ENCODE measurements around the gene MIS12.
A peak's percentile ranks its signal among the peaks of the same experiment; 100 is the strongest.

The MIS12 gene

DNA sequence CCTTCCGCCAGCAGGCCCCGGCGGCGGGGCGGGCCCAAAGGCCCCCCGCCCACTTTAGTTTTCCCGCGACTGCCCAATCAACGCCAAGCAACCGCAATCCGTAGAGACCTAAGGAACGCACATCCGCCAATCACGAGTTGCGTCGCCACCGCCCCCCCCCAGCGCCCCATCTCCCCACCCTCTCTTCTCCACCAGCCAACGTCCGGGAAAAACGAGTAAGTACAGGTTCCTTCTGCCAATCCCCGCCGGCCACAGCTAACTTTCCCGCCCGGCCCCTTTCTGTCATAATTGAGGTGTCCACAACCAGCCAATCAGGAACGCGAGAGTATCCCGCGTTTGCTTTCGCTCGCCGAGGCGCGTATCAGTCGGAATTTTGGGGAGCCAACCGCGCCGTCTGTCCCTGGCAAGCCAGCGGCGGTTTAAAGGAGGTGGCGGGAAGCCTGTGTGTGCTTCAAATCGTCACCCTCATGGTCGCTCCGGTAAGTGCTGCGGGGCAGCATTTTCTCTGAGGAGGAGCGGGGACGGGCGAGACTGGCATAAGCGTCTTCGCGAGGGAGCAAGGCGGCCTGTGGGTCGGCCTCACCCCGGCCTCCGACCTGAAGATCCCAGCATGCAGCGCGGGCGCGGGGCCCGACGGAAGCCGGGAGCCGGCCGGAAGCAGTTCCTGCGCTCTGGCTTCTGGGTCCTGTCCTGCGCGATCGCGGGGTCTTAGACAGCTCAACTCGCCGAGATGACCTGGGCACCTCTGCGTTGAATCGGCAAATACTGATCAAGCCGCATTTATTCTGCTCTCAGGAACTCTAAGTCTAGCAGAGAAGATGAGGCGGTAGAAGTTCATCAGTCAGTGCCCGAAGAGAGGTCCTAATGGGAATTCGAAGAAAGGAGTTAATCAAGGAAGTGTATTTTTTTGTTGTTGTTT lies at the start of gene MIS12:
Gene MIS12, plus strand, starts transcription at position 361 of the 919 bp plus-strand sequence. CDS start 2,297 bp downstream, outside the sequence.
- DNase-seq = peak; percentile 100

DNA sequence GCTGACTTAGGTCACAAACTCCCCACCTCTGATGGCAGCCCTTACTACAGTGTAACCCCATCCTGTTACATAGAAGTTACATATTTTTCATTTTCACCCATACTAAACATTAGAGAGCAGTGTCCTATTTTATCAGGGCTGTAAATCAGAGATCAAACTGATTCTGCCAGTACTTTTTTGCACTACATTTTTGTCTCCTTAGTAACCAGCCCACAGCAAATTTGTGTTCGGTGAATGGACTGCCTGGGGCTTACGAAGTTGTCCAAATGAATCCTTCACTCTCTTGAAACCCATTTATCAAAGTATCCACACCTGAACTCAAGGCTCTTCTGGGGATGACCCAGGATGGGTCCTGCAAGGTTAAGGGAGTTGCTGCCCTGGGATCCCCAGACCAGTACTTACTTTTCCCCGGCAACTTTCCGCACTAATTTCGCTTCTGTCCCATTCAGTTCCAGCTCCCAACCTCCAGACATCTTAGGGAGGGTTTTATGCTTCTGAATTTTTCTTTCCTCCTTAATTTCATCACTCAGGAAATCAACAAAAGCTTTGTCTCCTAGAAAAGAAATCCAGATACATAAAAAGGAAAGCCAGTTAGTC lies 48.5 kb upstream of the MIS12 start:
- DNase-seq = no peak

DNA sequence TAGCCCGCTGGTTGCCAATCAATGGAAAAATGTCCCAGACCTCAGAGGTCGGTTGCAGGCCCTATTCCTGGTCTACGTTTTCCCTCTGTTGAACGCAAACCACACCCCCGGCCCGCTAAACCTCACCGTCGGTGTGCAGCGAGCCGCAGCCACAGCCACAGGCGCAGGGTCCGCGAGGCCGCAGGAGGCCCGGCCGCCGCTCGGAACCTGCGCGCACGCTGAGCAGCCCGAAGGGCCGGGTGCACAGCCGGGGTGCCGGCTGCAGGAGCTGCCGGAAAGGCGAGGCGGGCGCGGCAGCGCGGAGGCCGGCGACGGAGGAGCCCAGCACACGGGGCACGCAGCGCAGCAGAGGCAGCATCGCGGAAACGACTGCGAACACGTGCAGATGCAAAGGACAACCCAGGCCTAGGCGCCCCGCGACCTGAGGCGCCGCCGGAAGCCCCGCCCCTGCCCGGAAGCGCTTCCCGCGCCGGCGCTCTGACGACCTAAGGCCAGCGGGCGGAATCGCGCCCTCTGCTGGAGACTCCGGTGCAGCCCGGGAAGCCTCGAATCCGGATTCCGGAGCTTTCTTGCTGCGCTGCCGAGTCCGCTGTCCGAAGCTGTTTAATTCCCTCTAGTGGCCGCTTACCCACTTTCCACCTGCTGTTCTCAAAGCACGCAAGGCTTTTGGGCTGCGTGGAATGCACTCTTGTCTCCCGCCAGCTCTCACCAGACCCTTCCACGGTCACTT lies 47.5 kb upstream of the MIS12 start, which contains the start of gene C1QBP:
Gene C1QBP, minus strand, starts transcription at position 440 of the 730 bp plus-strand sequence. Its CDS starts 82 bp downstream, at position 358.
- DNase-seq = peak; percentile 93

DNA sequence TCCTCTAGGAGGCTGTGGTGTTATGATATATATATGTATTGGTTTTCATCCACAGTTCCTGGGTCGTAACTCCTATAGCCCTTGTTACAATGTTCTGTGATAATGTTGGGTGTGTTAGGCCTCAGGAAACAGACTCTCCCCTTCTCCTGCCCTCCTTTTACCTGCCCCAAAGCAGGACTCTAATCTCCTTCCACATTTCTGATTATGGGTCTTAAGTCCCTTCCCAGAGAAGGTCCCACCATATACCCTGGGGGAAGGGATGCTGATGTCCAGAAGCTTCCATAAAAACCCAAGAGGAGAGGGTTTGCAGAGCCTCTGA lies 47.0 kb upstream of the MIS12 start:
- no peak for DNase-seq

DNA sequence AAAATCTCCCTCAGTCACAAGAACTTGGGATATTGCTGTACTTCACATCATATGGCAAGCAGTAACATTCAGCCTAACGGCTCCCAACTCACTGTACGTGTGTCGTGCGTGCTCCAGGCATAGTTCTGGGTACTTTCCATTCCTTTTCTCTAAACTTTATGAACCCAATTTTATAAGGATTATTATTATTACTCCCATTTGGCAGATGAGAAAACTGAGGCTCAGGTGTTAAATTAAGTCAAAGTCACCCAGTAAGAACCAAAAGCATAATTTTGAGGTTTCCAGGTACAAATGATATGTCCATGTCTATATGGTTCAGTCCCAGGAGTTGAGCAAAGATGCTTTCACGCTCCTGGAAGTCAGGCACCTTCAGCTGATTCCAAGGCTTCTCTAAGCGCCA lies 42.6 kb upstream of the MIS12 start:
- no peak for DNase-seq

- DNase-seq = no peak
Observed at GRCh38 chr17:5444209-5444608, 42.2 kb upstream of the MIS12 start.

DNA sequence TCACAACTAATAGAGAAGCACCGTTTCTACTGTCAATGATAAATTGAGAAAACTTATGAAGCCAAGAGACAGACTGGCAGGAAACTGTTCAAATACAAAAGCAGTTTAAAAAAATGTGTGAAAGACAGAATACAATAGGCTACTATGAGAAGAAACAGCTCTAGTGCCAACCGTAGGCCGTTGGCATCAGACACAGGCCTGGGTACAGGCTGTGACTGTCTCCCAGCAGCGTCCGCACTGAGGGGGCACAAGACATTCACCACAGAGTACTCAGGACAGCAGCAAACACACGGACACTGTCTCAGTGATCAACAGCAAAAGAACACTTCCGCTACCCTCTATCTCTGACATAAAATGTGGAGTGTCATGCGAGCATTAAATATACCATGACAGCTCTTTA lies 39.6 kb upstream of the MIS12 start:
- no peak for DNase-seq

GRCh38 chr17:5464717-5465507 lies 21.5 kb upstream of the MIS12 start:
- no peak for DNase-seq

GRCh38 chr17:5466295-5466694 lies 20.1 kb upstream of the MIS12 start:
- no peak for DNase-seq

GRCh38 chr17:5467416-5467815 lies 18.9 kb upstream of the MIS12 start:
- DNase-seq = no peak

- DNase-seq = no peak
Observed at GRCh38 chr17:5468075-5468473, 18.3 kb upstream of the MIS12 start.

GRCh38 chr17:5472511-5472910 lies 13.9 kb upstream of the MIS12 start:
- DNase-seq = no peak

- DNase-seq = no peak
Observed at GRCh38 chr17:5473906-5474305, 12.5 kb upstream of the MIS12 start.

- no peak for DNase-seq
Observed at GRCh38 chr17:5478992-5479391, 7.4 kb upstream of the MIS12 start.

GRCh38 chr17:5480962-5481361 lies 5.4 kb upstream of the MIS12 start:
- no peak for DNase-seq

DNA sequence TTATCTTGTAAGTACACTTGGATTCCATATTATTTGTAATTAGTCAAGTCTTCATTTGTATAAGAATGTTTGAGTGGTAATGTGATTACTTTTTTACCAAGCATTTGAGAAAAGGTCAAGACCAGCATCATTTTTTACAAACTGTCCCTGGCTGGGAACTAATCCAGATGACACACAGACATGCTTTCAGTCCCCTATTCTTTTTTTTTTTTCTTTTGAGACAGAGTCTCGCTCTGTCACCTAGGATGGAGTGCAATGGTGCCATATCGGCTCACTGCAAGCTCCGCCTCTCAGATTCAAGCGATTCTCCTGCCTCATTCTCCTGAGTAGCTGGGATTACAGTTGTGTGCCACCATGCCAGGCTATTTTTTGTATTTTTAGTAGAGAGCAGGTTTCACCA lies 4.9 kb upstream of the MIS12 start:
- no peak for DNase-seq

DNA sequence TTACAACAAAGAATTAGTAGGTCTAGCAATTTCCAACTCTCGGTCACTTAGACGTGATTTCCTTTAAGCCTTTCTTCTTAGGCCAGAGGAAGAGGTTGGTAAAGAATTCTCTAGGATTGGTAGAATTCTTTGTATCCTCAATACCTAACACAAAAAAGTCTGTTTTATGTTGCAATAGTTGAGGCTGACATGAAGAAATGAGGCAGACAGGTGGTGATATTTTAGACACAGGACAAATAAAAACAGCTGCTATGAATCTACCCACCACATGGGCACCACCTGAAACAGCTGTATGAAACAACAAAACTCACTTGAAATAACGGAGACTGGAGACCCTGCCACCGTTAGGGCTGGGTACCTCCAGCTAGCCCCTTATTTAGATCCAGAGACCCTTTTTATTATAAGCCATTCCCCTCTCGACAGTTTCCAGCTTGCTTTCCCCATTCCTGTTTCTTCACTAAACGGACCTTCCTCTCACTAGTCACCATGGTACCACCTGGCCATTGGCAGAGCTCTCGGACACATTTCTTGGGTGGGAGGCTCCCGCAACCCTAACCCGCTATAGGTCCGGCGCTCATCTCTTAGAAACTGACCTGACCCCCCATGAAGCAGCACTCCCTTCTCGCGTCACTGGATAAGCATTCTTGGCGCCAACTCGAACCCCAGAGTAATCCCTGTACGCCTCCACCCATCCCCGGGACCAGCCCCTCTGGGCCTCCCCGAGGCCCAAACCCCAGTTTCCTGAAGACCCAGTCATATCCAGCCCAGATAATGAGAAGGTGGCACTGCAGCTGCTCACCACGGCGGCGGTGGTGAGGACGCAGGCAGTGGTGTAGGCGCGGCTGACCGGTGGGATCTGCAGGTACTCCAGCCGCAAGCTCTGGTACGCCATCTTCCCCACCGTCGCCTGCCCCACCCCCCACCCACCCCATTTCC lies 828 bp upstream of the MIS12 start, which contains the start of gene DERL2:
Gene DERL2, minus strand, starts transcription at position 909 of the 936 bp plus-strand sequence. Its CDS starts 17 bp downstream, at position 892.
- DNase-seq = no peak

- DNase-seq = no peak
Observed at GRCh38 chr17:5488752-5489151, 2.4 kb downstream of the MIS12 start.

DNA sequence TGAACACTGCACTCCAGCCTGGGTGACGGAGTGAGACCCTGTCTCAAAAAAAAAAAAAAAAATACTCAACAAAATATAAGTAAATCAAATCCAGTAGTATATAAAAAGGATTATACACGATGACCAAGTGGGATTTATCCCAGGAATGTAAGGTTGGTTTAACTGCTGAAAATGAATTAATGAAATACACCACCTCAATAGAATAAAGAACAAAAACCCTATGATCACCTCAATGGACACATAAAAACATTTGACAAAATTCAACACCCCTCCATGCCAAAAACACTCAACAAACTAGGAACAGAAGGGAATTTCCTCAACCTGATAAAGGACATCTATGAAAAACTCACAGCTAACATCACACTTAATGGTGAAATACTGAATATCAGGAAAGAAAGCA lies 6.6 kb downstream of the MIS12 start:
- no peak for DNase-seq

DNA sequence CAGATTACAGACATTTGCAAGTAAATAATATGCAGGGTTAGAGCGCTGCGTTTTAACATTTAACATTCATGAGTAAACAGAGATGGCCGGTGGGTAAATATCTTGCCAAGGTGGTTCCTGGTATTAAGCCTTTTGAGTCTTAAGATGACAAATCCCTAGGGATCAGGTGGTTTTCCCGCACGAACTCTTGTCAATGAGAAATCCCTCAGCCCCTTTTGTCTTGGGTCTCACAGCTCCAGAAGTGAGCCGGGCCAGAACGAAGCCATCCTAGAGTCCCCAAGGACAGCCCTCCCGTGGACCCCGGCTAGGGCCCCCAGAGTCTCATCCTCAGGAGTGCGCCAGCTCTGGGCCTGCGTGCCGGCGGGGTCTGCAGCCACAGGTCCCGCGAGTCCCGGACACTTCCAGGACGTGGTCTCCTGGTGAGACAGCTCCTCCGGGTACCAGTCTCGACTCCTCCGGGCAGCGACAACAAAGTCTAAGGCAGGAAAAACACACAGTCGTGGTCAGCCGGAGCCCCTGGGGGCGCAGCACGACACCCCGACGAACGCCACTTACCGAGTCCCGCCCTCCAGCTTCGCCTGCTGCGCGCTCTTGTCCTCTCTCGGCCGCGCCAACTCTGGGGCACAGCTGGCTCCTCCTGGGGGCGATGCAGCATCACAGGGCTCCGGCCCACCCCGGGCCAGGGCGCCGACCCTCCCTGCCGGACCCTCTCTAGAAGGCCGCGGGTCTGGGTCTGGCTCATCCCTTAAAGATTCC lies 13.3 kb downstream of the MIS12 start:
- peak; percentile 47 for DNase-seq

DNA sequence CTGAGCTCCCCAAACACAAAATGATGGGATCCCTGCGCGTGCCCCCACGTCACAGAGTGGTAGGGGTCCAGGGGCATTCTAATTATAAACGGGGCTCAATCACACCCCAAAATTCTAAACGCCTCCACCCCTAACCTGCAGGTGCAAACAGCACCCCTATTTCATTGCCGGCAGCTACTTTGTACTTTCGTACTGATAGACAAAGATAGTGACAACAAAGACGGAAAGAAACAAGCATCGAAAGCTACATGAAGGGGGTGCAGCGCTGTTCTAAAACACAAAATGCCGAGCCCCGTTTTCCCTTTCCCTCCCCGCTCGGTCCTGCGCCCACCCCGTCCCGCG lies 13.9 kb downstream of the MIS12 start:
- DNase-seq = no peak
